LNCAP (cell line): Measurements from ENCODE around the gene IRF9.

ENCODE experiments used
- TF ChIP-seq, protein P1 (sequence below): fragments of 450-650 bp; IDR thresholded peaks from 2 replicates; pipeline ENCODE4 v1.5.1; 2017; ENCODE audit warnings: mild to moderate bottlenecking

The IRF9 gene

DNA sequence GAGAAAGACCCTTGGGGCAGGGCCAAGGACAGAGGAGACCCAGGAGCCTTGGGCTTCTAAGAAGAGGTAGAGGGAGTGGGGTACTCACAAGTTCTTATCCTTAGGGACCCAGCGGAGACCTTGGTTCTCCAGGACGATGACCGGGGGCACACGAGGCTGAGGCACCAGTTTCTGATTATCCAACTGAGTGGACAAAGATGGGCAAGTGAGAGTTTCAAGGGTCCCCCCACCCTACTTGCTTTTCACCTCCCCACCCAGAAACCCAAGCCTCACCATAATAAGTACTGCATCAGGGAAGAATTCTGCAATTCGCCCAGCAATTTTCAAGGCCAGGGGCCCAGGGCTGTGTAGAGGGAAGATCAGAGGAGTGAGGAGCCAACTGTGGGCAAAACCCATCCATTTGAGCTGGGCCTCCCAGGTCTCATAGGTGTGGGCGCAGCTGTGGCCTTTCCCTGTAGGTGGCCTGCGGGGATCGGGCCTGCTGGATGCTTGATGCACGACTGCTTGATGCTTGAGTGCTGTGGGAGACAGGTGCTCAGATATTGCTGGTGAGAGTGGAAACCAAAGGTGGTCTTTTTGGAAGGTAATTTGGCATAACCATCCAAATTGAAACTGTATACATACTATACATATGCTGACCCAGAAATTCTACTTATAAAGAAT is 21.7 kb upstream of the IRF9 start:
- TF ChIP-seq, protein P1, sequence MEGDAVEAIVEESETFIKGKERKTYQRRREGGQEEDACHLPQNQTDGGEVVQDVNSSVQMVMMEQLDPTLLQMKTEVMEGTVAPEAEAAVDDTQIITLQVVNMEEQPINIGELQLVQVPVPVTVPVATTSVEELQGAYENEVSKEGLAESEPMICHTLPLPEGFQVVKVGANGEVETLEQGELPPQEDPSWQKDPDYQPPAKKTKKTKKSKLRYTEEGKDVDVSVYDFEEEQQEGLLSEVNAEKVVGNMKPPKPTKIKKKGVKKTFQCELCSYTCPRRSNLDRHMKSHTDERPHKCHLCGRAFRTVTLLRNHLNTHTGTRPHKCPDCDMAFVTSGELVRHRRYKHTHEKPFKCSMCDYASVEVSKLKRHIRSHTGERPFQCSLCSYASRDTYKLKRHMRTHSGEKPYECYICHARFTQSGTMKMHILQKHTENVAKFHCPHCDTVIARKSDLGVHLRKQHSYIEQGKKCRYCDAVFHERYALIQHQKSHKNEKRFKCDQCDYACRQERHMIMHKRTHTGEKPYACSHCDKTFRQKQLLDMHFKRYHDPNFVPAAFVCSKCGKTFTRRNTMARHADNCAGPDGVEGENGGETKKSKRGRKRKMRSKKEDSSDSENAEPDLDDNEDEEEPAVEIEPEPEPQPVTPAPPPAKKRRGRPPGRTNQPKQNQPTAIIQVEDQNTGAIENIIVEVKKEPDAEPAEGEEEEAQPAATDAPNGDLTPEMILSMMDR: no peak

DNA sequence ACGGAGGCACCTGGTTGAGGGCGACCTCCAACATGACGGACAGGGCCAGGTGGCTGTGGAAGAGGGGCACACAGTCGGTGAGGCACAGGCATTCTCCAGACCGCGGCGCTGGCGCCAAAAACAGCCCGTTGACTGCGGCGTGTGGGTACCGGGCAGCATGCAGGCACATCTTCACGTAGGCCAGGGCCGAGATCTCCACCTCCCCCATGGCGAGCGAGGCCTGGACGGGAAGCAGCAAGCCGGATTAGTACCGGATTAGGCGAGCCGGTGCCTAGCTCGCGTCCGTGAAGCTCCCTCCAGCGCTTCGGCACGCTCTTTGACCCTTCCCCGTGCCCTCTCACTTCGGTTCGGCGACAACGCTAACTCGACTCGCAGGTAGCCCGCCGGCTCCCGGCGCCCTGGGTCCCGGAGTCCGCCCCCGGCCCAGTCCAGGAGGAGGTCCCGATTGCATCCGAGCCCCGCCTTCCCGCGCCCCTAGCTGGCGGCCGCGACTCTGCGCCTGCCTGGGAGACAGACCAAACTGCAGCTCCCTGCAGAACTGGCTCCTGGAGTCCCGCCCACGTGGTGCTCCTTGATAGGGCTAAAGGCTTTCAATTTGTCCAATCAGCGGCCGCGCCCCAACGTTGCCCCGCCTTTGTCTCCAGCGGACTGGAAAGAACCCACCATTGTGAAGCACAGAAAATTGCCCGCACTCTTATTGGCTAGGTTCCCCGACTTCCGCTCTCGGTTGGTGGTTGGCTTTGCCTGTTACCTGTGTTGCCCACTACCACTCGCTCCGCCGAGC is 19.8 kb upstream of the IRF9 start, which contains the start of gene EMC9:
EMC9 (minus strand) TSS at position 495 of the 784 bp plus-strand sequence; CDS start at position 208, 287 bp downstream.
- TF ChIP-seq, protein P1: no peak

DNA sequence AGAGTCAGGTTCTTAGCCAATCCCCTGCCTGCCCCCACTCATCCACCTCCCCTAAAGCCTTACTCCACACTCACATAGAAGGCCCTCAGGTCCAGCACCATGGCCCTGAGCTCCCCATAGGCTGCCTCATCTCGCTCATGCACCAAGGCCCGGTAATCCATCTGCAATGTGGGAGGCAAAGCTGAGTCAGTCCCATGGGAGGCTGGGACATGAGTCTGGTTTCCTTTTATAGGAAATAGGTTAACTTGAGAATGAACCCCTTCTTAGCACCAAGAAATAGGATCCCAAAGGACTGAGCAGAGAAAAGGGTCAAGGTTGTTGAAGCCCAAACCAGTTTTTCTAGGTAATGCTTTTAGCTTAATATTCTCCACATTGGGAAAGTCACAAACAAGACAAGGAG is 17.6 kb upstream of the IRF9 start:
- TF ChIP-seq, protein P1: no peak

DNA sequence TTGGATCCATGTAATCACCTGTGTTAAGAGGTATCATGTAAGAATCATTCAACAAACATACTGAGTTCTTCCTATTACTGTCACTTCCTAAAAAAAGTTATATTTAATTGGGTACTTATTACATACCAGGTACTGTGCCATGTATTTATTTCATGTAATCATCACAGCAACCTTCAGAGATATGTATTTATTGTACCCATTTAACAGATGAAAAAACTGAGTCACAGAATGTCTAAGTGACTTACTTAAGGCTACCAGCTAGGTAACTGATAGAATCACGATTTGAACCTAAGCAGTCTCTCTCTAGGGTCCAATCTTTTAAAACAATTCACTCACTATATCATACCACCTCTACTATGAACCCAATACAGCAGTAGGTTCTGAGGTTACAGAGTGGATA is 16.6 kb upstream of the IRF9 start:
- TF ChIP-seq, protein P1: no peak

DNA sequence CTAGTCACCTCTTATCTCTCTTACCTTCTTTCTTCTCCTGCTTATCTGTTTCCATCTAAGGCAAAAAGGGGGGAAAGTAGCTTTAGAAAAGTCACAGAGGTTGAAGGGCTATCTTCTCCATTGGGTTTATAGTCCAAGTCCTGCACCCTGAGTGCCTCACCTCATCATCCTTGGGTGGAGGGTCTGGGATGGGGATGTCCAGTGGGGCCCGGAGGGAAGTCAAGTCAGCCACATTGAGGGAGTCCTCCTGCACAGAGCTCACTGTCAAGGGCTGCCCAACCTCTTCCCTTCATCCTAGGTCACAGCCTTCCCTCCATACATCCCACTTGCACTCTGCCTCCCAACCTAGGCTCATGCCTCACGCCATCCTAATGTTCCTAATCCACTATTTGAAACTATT is 15.8 kb upstream of the IRF9 start:
- TF ChIP-seq, protein P1: no peak

DNA sequence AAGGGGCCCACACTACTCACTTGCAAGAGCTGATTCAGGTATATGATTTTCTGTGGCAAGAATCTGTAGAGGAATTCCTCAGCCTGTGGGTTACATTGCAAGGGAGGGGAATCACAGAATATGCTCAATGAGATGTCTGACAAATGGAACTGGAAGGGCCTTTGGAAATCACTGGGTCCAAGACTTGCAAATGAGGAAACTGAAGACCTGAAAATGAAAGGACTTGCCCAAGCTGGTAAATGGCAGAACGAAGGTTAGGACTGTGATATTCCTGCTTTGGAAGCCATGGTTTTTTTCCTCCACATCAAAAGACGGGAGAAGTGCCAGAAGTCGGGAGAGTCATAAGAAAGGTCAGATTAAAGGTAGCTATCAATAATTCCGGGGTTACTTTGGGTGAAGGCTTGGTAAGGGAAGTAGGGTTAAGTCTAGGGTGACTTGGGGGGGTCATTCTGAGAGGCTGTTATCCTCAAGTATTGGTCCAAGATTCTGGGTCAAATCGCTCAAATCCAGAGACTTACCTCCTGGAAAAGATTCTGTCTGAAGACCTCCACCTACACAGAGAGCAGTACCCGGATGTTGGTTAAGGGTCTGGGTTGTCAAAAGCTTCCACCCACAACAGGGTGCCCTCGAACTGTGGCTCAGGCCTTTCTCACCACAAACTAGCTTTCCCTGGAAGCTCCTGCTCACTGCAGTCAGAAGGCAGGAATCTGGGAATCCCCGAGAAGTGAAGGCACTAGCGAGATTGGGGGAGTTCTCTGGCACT is 15.2 kb upstream of the IRF9 start:
- TF ChIP-seq, protein P1: no peak

DNA sequence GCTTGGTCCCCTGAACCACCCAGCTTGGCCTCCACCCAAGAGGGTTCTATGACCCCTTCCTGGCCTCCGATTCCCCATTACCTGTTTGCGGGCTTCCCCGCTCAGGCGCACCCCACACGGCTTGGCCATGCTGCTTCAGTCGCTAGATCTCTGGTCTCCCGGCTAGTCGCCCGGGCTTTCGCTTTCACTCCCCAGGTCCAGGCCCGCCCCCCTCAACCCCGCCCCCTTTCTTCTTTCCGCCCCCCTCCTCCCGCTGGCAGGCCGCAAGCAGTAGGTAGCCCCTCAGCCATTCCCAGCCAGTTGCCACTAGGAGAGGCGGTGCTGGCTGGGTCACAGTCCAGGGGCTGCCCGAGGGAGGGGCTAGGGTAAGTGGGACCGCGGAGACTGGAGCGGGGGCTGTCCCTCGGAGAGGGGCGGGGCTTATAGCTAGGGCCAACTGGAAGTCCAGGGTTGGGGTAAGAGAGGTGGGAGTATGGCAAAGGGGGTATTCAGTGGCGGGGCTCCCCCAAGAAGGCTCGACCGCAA is 14.6 kb upstream of the IRF9 start, which contains the start of gene PSME2:
PSME2 (minus strand) TSS at position 158 of the 525 bp plus-strand sequence; CDS start at position 129, 29 bp downstream.
- TF ChIP-seq, protein P1: no peak
